IPS-20b (cell line): ENCODE results near the gene HAUS3.
A peak's percentile ranks its signal among the peaks of the same experiment; 100 is the strongest.

ENCODE experiments used
- H3K27ac ChIP-seq: one replicate; pipeline ENCODE4 v1.5.1; 2013; ENCODE audit warnings: low read length
- H3K27me3 ChIP-seq: 2 replicates; pipeline ENCODE4 v1.6.1; 2013; ENCODE audit warnings: mild to moderate bottlenecking, low read length, inconsistent platforms; ENCODE audit not compliant: insufficient read depth
- H3K36me3 ChIP-seq: 2 replicates; pipeline ENCODE4 v1.6.1; 2013; ENCODE audit warnings: low read depth, mild to moderate bottlenecking, inconsistent platforms, low read length, moderate library complexity; ENCODE audit not compliant: insufficient read depth
- H3K4me1 ChIP-seq: 2 replicates; pipeline ENCODE4 v1.6.1; 2013; ENCODE audit warnings: mild to moderate bottlenecking, control low read depth, inconsistent platforms, low read length, moderate library complexity; ENCODE audit not compliant: insufficient read depth
- H3K4me3 ChIP-seq: 2 replicates; pipeline ENCODE4 v1.5.1; 2013; ENCODE audit warnings: mild to moderate bottlenecking, low read length, inconsistent platforms
- H3K9ac ChIP-seq: 2 replicates; pipeline ENCODE4 v1.6.1; 2013; ENCODE audit warnings: low read depth, mild to moderate bottlenecking, inconsistent platforms, low read length, moderate library complexity
- H3K9me3 ChIP-seq: 2 replicates; pipeline ENCODE4 v1.6.1; 2013; ENCODE audit warnings: mild to moderate bottlenecking, low read depth, low read length, inconsistent platforms; ENCODE audit not compliant: insufficient read depth

The HAUS3 gene

DNA sequence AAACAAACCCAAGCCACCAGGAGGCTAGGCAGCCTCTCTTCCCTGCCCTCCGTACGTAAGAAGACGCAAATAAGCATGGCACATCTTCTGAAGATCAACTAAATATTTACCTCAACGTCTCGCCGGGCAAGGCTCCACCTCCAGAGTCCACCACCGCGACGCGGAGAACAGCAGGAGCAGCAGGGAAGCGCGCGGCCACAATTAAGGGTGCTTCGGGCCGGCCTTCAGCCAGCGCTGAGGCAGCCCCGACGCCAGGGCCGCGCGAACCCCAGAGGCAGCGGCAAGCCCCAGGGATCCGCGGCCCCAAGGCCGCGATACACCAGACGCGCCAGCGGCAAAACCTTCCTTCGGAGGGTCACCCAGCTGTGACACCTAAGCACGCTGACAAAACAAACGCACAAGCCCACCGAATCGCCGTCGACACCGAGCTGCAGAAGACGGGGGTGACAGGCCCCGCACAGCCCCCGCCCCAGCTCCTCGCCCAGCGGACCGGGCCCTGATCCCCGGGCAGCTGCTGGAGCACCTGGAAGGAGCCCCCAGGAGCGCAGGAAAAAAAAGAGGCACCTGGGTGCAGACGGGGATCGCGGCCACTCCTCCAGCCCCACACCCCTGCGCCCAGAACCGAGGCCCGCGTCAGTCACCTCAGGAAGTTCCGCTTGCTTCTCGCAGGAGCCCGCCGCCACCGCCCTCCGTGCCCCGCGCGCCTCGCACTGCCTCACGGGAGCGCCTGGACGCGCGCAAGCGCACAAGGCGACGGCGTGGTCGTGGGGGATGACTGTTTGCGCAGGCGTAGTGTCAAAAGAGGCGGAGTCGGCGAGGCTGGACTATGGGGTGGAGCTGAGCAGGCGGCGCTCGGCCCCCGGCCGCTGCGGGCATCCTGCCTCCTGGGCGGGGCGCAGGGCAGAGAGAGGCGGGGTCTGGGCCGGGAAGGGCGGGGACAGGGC lies at the start of gene HAUS3, which contains the start of gene POLN:
Gene HAUS3 (minus strand): TSS at position 712 of the 944 bp plus-strand sequence. CDS start 1,175 bp downstream, outside the sequence.
Gene POLN (minus strand): TSS at position 712 of the 944 bp plus-strand sequence. CDS start 12,890 bp downstream, outside the sequence.
- Histone ChIP-seq H3K27me3 (peaks cover 3% of the 10 kb centered on the region; the same call in 1 of the 2 replicates), H3K36me3 (peaks cover 27% of the 10 kb centered on the region), H3K4me1 (0 out of 2 replicates have a peak, but pooled peaks cover 4% of the 10 kb centered on the region), H3K4me3 (peak within 1 kb of the TSS; percentile 77), H3K27ac (no peak within 1 kb of the TSS), H3K9ac (peak within 1 kb of the TSS; percentile 82; the same call in 1 of the 2 replicates), H3K9me3 (peaks cover 8% of the 10 kb centered on the region)

GRCh38 chr4:2290974-2291704 lies 49.2 kb upstream of the HAUS3 start:
- Histone ChIP-seq H3K4me3 (no peak overlapping the region), H3K27ac (no peak overlapping the region), H3K9me3 (no peaks in the 10 kb centered on the region), H3K36me3 (no peaks in the 10 kb centered on the region), H3K4me1 (no peaks in the 10 kb centered on the region), H3K27me3 (no peaks in the 10 kb centered on the region), H3K9ac (no peak overlapping the region)

- Histone ChIP-seq H3K4me3 (no peak overlapping the region), H3K27me3 (no peaks in the 10 kb centered on the region), H3K36me3 (no peaks in the 10 kb centered on the region), H3K9me3 (no peaks in the 10 kb centered on the region), H3K4me1 (no peaks in the 10 kb centered on the region), H3K27ac (no peak overlapping the region), H3K9ac (no peak overlapping the region)
Observed at GRCh38 chr4:2290488-2290887, 48.6 kb upstream of the HAUS3 start.

GRCh38 chr4:2289955-2290333 lies 48.0 kb upstream of the HAUS3 start:
- H3K36me3 ChIP-seq, result no peaks in the 10 kb centered on the region
- H3K9ac ChIP-seq, result no peak overlapping the region
- no peaks in the 10 kb centered on the region for H3K4me1 ChIP-seq
- H3K27me3 ChIP-seq, result no peaks in the 10 kb centered on the region
- no peaks in the 10 kb centered on the region for H3K9me3 ChIP-seq
- H3K27ac ChIP-seq, result no peak overlapping the region
- H3K4me3 ChIP-seq, result no peak overlapping the region

DNA sequence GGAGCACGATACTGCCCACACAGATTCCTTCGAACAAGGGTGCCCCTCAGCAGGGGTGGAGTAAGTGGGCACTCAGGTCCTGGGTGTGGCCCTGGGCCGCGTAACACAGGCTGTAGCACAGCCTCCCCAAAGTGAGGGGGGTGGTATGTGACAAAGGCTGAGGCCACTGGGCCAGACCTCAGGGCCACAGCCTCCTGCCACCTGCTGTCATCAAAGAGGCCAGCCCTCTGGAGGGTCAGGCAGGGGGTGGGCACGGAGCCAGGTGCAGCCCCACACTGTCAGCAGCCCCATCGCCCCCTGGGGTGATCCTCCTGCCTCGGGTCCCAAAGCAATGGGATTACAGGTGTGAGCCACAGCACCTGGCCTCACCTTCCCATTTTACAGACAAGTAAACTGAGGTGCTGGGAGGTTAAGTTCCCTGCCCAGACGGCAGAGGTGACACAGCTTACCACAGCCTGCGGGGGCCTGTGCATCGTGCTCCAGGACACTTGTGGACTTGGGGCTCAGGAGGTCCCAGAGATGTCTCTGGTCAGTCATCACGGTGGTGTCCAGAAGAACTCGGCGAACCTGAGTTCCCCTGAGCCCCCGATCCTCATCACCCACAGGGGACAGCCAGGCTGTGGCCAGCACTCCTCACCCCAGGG lies 47.5 kb upstream of the HAUS3 start:
- no peaks in the 10 kb centered on the region for H3K36me3 ChIP-seq
- H3K27me3 ChIP-seq, result no peaks in the 10 kb centered on the region
- H3K4me3 ChIP-seq, result no peak overlapping the region
- no peak overlapping the region for H3K27ac ChIP-seq
- no peak overlapping the region for H3K9ac ChIP-seq
- no peaks in the 10 kb centered on the region for H3K4me1 ChIP-seq
- H3K9me3 ChIP-seq, result no peaks in the 10 kb centered on the region

DNA sequence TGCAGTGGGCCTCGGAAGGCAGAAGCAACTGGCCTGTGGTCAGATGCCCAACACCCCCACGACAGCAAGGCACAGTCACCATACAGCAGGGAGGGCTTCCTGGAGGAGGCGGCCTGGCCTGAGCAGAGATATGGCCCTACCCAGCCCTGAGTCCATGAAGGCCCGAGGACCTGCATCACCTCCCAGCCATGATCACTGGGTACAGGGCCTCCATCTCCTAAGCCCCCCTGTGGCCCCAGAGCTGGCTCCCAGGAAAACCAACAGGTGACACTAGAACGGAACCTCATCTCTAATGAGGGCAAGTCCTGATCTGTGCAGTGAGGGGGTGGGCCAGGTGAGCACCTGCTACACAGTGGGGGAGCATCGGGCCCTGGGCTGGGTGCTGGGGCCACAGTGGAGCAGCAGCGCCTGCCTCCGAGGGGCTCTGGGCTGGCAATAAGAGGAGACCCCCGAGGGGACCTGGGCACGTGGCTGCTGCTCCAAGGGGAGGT lies 46.2 kb upstream of the HAUS3 start:
- Histone ChIP-seq H3K4me1 (no peaks in the 10 kb centered on the region), H3K27ac (no peak overlapping the region), H3K27me3 (no peaks in the 10 kb centered on the region), H3K4me3 (no peak overlapping the region), H3K9ac (no peak overlapping the region), H3K36me3 (no peaks in the 10 kb centered on the region), H3K9me3 (no peaks in the 10 kb centered on the region)

- H3K4me1 ChIP-seq, result no peaks in the 10 kb centered on the region
- no peak overlapping the region for H3K9ac ChIP-seq
- H3K27ac ChIP-seq, result no peak overlapping the region
- H3K9me3 ChIP-seq, result no peaks in the 10 kb centered on the region
- no peaks in the 10 kb centered on the region for H3K27me3 ChIP-seq
- H3K36me3 ChIP-seq, result no peaks in the 10 kb centered on the region
- H3K4me3 ChIP-seq, result no peak overlapping the region
Observed at GRCh38 chr4:2287594-2287915, 45.6 kb upstream of the HAUS3 start.

GRCh38 chr4:2286904-2287593 lies 45.1 kb upstream of the HAUS3 start:
- no peaks in the 10 kb centered on the region for H3K36me3 ChIP-seq
- H3K27me3 ChIP-seq, result no peaks in the 10 kb centered on the region
- no peak overlapping the region for H3K9ac ChIP-seq
- no peaks in the 10 kb centered on the region for H3K4me1 ChIP-seq
- H3K4me3 ChIP-seq, result no peak overlapping the region
- H3K9me3 ChIP-seq, result no peaks in the 10 kb centered on the region
- no peak overlapping the region for H3K27ac ChIP-seq

DNA sequence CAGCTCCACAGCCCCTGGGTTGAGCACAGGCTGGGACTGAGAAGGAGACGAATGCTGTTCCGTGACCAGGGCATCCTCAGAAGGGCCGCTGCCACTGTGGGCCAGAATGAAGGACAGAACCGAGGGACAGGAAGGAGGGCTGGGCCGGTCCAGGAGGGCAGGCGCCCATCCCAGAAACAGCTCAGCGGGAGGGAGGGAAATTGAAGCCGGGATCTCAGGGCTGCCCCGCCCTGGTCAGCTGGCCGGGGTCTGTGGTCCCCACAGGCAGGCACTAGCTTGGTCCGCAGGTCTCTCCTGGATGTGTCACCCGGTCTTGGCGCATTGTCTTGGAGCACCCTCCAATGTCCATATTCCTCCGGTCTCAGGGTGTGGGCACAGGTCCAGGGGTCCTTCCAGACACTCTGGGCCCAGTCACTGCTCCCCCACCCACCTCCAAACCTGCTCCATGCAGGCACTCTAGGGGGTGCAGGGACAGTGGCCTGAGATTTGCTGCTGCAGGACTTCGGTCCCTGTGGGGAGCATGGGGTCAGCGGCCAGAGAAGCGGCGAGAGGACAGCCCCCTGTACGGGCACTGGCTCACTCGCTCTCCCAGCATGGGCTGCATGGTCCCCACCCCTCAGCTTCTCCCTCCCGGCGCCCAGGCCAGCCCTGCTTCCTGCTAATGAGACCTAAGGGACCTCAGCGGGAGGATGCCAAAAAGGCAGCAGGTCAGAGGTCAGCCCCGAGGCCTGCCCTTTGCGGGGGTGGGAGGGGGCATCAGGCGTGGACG lies 43.9 kb upstream of the HAUS3 start:
- Histone ChIP-seq H3K27ac (no peak overlapping the region), H3K4me1 (no peaks in the 10 kb centered on the region), H3K27me3 (no peaks in the 10 kb centered on the region), H3K9me3 (no peaks in the 10 kb centered on the region), H3K9ac (no peak overlapping the region), H3K36me3 (no peaks in the 10 kb centered on the region), H3K4me3 (no peak overlapping the region)

DNA sequence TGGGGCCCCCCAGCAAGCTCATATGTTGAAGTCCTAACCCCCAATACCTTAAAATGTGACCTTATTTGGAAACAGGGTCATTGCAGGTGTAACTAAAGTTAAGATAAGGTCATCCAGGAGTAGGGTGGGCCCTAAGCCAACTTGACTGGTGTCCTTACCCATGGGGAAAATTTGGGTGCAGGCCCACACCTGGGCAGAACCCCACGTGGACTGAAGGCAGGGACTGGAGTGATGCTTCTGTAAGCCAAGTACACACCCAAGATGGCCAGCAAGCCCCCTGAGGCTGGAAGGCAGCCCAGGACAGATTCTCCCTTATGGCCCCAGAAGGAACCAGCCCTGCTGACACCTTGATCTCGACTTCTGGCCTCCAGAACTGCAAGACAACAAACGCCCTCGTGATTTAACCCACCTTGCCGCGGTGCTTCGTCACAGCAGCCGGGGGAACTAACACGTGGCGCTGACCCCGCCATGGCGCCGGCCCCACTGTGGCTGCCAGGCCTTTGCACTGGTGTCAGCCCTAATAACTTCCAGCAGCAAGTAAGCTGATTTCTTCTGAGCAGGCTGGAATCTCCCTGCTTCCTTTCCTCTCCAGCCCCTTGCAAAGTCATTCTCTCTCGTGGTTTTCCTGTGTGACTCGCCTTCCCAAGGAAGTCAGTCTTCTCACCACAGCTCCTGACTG lies 43.2 kb upstream of the HAUS3 start:
- no peaks in the 10 kb centered on the region for H3K36me3 ChIP-seq
- no peaks in the 10 kb centered on the region for H3K9me3 ChIP-seq
- no peak overlapping the region for H3K27ac ChIP-seq
- H3K4me3 ChIP-seq, result no peak overlapping the region
- no peaks in the 10 kb centered on the region for H3K27me3 ChIP-seq
- H3K9ac ChIP-seq, result no peak overlapping the region
- H3K4me1 ChIP-seq, result no peaks in the 10 kb centered on the region
